Neutrophil (primary cell): ENCODE results near the gene FIBIN.

Source experiments
- H3K27ac ChIP-seq: fragments of 200-600 bp; sonication (generic); 2 replicates; pipeline ENCODE4 v1.5.1; 2016; ENCODE audit warnings: mild to moderate bottlenecking, moderate library complexity
- H3K27me3 ChIP-seq: fragments of 200-600 bp; sonication (generic); 2 replicates; pipeline ENCODE4 v1.6.0; 2016; ENCODE audit warnings: mild to moderate bottlenecking
- H3K36me3 ChIP-seq: fragments of 200-600 bp; sonication (generic); 2 replicates; pipeline ENCODE4 v1.5.1; 2017
- H3K4me1 ChIP-seq, 2 experiments: fragments of 200-600 bp in 1 of 2; sonication (generic) in 1 of 2; 1 replicate in 1 of 2; 2 replicates in 1 of 2; pipeline versions ENCODE4 v1.5.1 to v1.6.1; 2013 to 2016; ENCODE audit warnings: low read depth in 1 of 2, low read length in 1 of 2, mild to moderate bottlenecking in 1 of 2, moderate library complexity in 1 of 2; ENCODE audit not compliant: control insufficient read depth in 1 of 2, insufficient read depth in 1 of 2
- H3K4me3 ChIP-seq, 2 experiments: fragments of 200-600 bp in 1 of 2; sonication (generic) in 1 of 2; 1 replicate in 1 of 2; 2 replicates in 1 of 2; pipeline ENCODE4 v1.5.1; 2013 to 2016; ENCODE audit warnings: low read depth in 1 of 2, low read length in 1 of 2, mild to moderate bottlenecking in 1 of 2, moderate library complexity in 1 of 2
- H3K9me3 ChIP-seq: fragments of 200-600 bp; sonication (generic); 2 replicates; pipeline ENCODE4 v1.5.1; 2016
- CTCF ChIP-seq: fragments of 200-600 bp; sonication (generic); IDR thresholded peaks from 2 replicates; pipeline ENCODE4 v1.5.1; 2016; ENCODE audit warnings: antibody characterized with exemption

Gene FIBIN

DNA sequence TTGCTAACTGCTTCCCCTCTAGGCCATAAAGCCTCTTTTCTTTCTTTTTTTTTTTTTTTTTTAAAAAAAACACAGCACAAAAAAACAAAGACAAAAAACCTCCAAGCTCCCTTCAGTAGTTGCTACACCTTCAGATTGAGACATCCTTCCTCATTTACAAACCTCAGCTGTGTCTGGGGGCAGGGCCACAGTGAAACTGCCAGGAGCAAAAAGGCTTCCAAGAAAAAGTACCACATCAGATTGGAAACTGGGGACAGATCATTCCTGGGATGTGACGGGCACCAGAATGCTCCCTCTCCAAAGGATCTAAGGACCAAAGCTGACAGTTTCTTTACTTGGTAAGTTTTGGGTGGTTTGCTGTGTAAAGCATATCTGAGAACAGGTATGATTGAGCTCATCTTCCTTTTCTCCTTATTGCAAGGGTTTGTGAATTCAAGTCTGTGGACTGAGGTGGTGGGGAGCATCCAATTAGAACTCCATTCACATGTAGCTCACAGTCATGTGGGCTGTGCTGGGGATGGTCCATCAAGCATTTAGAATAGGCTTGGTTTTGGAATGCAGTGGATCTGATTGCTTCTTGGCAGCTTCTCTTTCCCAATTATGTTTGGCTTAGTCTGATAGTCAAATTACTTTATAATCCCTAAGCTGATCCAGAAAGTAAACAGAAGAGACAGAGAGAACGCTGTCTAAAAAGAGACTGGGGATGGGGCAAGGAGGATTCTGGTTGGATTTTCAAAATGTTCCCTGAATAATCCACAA, 47.4 kb downstream of the FIBIN start:
- no peaks in the 10 kb centered on the region for H3K36me3 ChIP-seq
- H3K4me1 ChIP-seq = no peaks in the 10 kb centered on the region
- no peak for TF ChIP-seq CTCF
- H3K27me3 ChIP-seq = no peaks in the 10 kb centered on the region
- no peaks in the 10 kb centered on the region for H3K9me3 ChIP-seq
- no peak overlapping the region for H3K27ac ChIP-seq
- no peak overlapping the region for H3K4me3 ChIP-seq
